Endometrial microvascular endothelial cells (primary cell): Measurements from ENCODE around the gene PLA2G1B. TPM values are rescaled to one million over a fixed set of nuclear protein-coding genes. Genes with fewer than 3 reads are reported as not detected.
"Not testable (repeated sequence)": the region's sequence is repeated elsewhere in the genome, so short reads cannot be mapped to it uniquely, and the experiment has no call there.

Source experiments
- in situ Hi-C: cut with HindIII; loops from 2 replicates; pipeline ENCODE4 v1.10.0; 2017; ENCODE audit warnings: low sequenced_read_pairs, low pct_unique_long_range_greater_than_20kb; ENCODE audit errors: inconsistent ontology term
- total RNA-seq: library from RNA; depleted of rRNA; stranded (reverse); fragments of >200 nt; gene quantifications from one replicate; pipeline ENCODE4 v1.2.3, GENCODE V29; 2015; ENCODE audit errors: inconsistent ontology term

Gene PLA2G1B
- total RNA-seq, 1 donor from 2014 or later = not detected

DNA sequence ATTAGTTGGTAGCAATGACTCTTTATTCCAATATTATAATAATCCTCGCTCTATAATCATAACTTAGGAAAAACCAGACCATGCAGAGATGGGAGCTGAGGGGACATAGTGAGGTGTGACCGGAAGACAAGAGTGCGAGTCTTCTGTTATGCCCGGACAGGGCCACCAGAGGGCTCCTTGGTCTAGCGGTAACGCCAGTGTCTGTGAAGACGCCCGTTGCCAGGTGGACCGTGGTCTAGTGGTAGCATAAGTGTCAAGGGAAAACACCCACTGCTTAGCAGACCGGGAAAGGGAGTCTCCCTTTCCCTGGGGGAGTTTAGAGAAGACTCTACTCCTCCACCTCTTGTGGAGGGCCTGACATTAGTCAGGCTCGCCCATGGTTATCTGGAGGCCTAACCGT is 7.9 kb upstream of the PLA2G1B start:
- in situ Hi-C loops = not testable (repeated sequence)

DNA sequence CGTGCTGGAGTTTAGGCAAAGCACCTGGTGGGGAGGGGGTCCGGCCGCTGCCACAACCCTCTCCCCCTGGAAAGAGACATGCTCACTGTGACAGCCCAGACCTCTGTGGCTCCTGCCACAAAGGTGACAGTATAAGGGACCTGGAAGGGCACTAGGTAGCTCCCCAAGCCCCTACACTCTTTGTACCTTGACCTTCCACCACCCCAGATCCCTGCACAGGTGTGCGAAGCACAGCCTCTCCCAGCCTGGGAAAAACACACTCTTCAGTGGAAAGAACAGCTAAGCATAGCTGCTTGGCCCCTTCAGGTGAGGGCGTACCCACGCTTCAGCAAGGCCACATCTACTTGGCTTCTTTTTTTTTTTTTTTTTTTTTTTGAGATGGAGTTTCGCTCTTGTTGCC is 4.9 kb upstream of the PLA2G1B start:
- in situ Hi-C loops = no loop called here

DNA sequence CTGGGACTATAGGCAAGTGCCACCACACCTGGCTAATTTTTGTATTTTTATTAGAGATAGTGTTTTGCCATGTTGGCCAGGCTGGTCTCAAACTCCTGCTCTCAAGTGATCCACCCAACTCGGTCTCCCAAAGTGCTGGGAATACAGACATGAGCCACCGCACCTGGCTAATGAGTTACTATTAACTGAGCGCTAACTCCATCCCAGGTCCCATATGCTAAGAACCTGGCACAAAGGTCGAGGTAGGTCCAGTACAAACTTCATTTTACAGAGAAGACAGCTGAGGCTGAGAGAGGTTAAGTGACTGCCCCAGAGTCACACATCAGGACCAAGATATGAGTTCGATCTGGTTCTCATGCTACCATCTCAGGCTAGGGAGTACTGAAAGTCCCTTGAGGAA is 4.5 kb upstream of the PLA2G1B start:
- in situ Hi-C loops = no loop called here

DNA sequence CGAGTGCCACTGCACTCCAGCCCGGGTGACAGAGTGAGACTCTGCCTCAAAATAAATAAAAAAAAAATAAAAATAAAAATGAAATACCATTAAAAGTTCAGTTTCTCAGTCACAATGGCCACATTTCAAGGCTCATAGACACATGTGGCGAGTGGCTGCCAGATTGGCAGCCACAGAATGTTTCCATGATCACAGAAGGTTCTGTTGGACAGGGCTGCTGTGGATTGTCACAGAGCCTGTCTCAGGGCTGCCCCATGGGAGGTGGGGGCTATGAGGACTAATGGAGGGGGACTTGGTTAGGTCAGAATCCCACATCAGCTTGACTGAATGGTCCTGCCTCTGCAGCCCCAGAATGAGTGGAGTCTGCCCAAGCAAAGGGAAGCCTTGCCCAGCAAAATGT is 3.8 kb upstream of the PLA2G1B start:
- in situ Hi-C loops = no loop called here

DNA sequence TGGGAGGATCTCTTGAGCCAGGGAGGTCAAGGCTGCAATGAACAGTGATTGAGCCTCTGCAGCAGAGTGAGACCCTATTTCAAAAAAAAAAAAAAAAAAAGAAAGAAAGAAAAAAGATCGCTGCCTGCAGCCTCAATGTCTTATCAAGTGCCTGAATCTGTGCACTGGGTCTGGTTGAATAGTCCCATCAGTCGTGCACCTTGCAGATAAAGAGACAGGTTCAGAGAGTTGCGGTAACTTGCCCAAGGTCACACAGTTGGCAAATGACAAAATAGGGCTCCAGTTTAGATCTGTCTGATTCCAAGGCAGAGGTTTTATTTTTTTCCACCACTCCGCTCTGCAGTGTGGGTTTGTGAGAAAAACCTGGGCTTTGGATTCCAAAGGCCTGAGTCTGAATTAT is 649 bp upstream of the PLA2G1B start:
- in situ Hi-C loops = no loop called here

DNA sequence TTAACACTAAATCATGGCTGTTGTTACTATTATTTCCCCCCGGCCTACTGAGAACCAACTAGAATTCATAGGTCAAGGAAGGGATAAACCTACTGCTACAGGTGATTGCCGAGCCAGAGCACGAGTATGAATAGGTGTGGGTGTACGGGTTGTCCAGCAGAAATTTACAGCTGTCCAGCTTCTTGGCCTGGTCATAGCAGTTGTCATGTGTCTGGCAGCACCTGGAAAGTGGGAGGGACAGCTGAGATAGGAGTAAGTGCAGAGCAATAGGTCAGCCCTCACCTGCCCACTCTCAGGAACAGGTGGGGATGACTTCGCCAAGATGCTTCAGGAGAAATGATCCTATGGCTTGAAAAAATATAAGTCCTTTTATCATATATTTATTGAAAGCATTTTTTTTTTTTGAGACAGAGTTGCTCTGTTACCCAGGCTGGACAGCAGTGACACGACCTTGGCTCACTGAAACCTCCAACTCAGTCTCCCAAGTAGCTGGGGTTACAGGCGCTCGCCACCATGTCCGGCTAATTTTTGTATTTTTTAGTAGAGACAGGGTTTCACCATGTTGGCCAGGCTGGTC is 2.6 kb downstream of the PLA2G1B start:
- in situ Hi-C loops = no loop called here

DNA sequence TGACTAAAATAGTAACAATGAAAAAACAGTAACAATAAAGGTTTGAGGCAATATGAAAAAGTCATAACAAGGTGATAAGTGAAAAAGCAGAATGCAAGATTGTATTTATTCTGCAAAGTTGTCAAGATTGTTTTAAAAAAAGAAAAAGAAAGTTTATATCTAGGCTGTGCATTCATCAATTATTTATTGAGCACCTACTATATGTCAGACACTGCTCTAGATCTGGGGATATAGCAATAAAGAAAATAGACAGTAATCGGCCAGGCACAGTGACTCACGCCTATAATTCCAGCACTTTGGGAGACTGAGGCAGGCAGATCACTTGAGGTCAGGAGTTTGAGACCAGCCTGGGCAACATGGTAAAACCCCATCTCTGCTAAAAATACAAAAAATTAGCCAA is 3.8 kb downstream of the PLA2G1B start:
- in situ Hi-C loops = no loop called here

DNA sequence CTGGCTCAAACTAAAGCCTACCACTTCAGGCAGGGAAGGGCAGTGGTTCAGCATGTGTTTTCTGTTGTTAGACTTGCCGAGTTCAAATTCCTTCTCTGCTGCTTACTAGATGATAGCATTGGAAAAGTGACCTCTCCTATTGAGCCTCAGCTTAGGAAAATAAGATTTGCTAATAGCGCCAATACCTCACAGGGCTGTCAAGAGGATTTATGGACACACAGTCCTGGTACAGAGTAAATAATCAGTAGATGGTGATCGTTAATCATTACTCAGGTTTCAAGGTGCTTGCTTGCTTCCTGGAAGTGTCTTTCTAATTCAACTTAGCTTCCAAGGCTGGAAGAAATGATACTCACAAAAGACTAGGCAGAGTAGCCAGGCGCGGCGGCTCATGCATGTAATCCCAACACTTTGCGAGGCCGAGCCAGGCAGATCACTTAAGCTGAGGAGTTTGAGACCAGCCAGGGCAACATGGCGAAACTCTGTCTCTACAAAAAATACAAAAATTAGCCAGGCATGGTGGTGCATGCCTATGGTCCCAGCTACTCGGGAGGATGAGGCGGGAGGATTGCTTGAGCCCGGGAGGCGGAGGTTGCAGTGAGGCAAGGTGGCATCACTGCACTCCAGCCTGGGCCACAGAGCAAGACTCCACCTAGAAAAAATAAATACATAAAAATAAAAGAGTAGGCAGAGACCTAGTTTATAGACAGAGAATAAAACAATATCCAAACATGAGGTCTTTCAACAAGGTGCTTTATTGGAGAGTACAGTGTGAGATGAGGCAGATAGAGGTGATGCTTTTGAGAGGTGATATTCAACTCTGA is 6.0 kb downstream of the PLA2G1B start:
- in situ Hi-C loops = no loop called here

DNA sequence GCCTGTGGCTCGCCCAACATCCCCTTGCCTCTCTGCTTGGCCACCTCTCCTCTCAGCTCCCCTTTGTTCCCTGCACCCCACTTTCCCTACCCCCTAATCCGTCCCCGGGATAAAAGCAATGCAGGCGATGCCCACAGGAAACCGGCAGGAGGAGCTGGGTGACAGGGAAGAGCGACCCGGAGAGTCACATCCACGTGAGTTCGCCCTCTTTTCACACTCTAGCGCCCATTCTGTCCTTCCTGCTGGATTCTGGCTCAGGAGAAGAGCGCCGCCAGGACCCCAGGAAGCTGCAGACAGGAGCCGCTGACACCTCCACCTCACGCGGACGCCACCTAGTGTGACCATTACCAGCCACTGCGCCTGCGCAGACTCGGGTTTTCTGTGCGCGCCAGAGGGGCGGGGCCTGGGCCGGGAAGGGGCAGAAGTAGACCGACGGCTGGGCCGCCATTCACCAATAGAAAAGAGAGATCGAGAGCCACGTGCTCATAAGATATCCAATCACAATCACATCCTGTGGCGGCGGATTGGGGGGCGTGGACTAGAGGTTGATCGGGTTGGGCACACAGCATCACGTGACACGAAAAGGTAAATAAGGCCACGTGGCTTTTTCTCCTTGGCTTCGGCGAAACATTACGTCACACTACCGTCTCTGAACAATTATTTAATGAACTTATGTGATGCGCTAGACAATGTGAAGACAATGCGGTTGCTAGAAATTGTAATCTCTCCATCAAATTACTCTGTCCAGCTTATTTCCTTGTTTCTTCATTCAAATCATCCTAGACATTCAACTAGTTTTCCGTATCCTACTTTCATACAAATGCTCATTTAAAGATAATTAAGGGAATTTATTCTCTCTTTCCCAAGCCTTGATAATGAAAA is 10.1 kb downstream of the PLA2G1B start:
- in situ Hi-C loops = no loop called here

DNA sequence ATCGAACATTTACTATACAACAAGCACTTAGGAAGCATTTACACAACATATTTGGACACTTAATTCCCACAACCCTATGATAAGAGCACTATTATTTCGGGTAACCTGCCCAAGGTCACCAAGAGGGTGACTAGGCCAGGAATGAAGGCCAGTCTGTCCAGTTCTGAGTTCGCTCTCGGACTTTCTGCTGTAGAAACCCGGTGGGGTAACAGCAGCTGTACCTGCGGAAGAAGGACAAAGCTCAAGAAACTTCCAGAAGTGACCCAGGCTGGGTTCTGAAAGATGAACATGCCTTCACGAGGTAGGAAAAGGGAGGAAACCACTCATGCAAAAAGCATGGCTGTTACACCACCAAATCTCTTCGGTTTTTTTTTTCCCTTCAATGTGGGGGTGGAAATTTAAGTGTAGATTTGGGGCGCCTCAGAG is 10.8 kb downstream of the PLA2G1B start:
- in situ Hi-C loops = no loop called here

DNA sequence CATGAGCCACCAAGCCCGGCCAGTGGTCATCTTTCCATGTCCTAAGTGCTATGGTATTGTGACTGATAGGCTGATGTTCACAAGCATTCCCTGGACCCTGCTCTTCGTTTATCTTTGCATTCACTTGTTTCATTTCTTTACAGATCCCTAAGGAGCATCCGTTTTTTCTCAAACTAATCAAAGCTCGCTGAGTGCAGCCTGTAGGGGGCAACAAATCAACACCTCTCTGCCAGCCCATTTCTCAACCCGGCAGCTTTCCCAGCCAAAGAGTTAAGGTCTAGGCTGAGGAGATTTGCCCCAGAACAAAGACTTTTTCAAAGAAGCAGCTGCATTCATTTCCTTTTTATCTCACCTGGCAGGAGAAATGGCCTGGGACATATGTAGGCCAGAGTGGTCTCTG is 13.4 kb downstream of the PLA2G1B start:
- in situ Hi-C loops = no loop called here

DNA sequence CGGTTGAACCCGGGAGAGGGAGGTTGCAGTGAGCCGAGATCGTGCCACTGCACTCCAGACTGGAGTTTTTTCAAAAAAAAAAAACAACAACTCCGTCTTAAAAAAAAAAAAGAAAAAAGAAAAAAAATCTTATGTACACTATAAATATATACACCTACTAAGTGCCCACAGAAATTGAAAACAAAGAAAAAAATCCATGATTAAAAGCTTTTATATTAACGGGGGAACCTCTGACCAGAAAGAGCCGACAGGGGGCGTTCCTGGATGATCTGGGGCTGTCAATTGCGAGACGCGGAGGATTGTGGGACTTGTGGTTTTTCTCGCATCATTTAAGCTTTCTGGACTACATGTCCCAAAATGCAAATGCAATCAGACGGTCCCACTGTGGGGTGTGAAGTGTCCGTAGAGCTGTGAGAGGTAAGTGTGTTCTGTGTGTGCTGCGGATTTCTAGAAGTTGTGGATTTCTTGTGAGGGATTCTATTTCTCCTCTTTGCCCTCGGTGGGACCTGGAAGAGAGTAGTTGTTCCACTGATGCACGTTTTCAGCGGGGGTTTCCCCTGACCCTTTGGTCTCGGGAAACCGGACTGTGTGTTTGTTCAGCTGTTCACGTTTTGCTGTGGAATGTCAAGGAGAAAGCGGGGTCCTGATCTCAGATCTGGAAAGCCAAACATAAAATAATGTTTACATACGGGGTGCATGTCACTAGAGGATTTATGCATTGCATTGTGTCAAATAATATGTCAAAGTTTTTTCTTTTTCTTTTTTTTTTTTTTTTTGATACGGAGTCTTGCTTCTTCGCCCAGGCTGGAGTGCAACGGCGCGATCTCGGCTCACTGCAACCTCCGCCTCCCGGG is 25.4 kb downstream of the PLA2G1B start, which contains the start of gene SIRT4:
SIRT4 (plus strand) TSS at position 360 of the 854 bp plus-strand sequence. CDS start 1,241 bp downstream, outside the sequence.
- in situ Hi-C loops = no loop called here

DNA sequence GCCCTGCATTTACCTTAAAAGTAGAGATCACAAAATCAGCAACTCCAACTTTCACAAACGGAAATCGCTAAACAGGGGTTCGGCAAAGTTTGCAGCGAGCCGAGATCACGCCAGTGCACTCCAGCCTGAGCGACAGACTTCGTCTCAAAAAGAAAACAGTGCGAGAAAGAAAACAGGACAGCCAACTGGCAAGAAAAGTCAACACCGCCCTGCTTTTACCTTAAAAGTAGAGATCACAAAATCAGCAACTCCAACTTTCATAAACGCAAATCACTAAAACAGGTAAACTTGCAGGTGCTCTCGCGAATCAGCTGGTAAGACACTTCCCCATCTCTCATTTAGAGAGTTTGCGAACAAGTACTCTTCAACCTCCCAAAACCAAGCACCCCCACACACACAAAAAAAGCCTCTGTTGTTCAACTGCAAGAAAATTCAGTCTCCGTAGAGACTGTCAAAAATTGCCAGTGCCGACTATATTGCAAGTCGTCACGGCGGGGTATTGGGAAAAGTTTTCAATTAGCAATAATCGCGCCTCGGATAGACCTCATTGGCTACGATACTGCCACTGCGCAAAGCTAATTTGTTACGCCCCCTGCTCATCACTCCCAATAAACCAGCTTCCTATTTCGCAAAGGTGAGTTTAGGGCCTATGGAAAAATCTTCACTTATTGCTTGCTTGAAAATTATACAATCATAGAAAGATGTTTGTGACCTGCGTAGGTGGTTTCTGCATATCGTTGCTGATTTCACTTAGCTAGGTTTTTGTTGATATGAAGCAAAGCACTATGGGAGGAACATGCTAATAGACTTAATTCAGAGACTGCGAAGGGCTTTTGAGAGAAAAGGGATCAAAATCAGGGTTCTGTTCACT is 34.7 kb downstream of the PLA2G1B start, which contains the start of gene RNU4-1:
RNU4-1 (minus strand) TSS at position 577 of the 871 bp plus-strand sequence.
- in situ Hi-C loops = no loop called here

DNA sequence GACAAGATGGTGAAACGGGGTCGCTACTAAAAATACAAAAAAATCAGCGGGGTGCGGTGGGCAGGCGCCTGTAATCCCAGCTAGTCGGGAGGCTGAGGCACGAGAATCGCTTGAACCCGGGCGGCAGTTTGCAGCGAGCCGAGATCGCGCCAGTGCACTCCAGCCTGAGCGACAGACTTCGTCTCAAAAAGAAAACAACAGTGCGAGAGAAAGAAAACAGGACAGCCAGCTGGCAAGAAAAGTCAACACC is 35.2 kb downstream of the PLA2G1B start:
- in situ Hi-C loops = no loop called here

DNA sequence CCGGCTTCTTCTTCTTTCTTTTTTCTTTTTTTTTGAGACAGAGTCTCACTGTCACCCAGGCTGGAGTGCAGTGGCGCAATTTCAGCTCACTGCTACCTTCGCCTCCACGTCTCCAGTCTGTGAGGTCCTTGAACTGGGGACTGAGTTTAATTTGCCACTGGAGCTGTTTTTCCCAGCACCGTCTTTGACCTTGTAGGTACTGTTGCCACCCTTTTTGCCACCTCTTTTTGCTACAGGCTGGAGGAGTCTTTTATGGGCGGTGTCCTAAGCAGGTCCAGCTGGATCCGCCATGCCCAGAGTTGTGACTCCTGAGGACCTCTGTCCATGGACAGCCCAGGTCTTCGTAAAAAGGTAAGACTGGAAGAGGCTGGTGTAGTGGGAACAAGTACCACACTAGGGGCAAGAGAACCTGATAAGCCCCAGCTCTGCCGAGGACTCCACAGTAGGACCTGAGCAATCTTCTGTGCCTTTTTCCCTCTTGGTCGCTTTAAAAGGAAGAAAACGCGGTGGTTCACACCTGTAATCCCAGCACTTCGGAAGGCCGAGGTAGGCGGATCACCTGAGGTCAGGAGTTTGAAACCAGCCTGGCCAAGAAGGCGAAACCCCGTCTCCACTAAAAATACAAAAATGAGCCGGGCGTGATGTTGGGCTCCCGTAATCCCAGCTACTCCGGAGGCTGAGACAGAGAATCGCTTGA is 36.8 kb downstream of the PLA2G1B start:
- in situ Hi-C loops = no loop called here

DNA sequence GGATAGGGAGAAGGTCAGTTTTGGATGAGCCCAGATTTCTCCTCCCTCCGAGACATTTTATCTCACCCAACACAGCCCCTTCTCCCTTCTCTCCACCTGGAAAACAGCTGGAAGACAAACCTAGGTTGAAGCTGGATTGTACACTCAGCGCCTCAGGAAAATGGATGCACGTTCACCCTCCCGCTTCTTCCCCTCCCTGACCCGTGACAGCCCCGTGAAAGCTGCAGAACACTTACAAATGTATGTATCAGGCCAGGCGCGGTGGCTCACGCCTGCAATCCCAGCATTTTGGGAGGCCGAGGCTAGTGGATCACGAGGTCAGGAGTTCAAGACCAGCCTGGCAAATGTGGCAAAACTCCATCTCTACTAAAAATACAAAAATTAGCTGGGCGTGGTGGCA is 40.1 kb downstream of the PLA2G1B start:
- in situ Hi-C loops = no loop called here

DNA sequence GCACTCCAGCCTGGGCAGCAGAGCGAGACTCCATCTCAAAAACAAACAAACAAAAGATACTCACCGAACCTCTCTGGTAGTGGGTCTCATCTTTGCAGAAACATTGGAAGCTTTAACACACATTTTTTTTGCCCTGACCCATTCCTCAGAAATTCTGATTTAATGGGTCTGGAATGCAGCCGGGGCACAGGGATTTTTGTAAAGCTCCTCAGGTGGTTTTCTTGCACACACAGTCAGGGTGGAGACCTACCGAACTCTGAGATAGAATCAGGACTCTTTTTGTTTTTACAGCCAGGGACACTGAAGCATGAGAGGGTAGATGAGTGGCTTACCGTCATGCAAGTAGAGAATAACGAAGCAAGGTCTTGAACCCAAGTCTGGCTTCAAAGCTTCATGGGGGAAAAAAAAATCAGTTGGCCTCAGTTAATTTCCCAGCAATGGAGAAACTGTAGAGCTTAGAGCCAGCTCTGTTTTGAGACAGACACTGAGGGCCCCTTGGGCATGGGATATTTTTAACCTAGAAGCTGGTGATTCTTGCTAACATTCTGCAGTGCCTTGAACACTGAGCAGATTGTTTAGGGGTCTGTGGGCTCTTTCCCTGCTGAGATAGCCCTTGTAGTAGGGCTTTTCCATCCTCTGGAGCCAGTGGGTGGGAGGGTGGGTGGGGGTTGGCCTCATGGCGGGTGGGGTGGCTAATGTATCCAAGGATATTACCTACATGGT is 40.6 kb downstream of the PLA2G1B start:
- in situ Hi-C loops = no loop called here
